Measurements from ENCODE around the gene SLC26A2.

DNA sequence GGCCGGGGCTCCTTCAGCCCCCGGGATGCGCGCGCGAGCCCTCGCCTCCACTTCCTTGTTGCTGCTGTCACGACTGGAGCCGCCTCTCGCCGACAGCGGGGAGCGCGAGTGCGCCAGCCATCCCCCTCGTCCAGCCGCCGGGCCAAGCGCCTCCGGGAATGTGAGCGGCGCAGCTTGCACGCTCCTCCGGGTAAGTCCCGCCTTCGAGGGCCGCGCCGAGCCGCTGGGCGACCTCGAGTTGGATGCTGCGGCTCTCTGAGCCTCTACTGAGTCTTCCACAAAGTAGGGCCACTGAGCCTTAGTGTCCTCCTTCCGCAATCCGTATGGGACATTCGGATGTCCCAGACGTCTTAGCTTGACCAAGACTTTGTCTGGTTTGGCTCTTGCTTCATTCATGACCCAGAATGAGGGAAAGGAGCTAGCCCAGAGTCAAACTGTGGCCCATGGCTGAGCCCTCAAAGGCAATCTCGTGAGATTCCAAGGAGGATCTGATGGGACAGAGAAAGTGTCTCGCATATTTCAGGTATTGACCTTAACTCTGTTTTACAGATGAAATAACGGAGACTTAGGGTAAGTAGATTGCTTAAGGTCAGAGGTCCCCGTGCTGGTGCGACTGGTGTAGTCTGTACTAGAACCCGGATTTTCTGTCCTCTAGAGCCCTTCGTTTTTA lies 40.6 kb downstream of the SLC26A2 start:
- TF ChIP-seq, protein P1, sequence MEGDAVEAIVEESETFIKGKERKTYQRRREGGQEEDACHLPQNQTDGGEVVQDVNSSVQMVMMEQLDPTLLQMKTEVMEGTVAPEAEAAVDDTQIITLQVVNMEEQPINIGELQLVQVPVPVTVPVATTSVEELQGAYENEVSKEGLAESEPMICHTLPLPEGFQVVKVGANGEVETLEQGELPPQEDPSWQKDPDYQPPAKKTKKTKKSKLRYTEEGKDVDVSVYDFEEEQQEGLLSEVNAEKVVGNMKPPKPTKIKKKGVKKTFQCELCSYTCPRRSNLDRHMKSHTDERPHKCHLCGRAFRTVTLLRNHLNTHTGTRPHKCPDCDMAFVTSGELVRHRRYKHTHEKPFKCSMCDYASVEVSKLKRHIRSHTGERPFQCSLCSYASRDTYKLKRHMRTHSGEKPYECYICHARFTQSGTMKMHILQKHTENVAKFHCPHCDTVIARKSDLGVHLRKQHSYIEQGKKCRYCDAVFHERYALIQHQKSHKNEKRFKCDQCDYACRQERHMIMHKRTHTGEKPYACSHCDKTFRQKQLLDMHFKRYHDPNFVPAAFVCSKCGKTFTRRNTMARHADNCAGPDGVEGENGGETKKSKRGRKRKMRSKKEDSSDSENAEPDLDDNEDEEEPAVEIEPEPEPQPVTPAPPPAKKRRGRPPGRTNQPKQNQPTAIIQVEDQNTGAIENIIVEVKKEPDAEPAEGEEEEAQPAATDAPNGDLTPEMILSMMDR (IDR thresholded peaks at IDR 0.05; ENCODE audit: low read depth, low read length, missing input control) = no peak
- TF ChIP-seq EGR1 (IDR thresholded peaks at IDR 0.05; ENCODE audit: low read depth in 2 of 2) (no peak), TAF1 (conservative IDR thresholded peaks at IDR 0.05) (no peak), JUND (IDR thresholded peaks at IDR 0.05) (no peak), SP1 (IDR thresholded peaks at IDR 0.05) (no peak), RAD21 (IDR thresholded peaks at IDR 0.05) (no peak)
- TF ChIP-seq, protein P2, sequence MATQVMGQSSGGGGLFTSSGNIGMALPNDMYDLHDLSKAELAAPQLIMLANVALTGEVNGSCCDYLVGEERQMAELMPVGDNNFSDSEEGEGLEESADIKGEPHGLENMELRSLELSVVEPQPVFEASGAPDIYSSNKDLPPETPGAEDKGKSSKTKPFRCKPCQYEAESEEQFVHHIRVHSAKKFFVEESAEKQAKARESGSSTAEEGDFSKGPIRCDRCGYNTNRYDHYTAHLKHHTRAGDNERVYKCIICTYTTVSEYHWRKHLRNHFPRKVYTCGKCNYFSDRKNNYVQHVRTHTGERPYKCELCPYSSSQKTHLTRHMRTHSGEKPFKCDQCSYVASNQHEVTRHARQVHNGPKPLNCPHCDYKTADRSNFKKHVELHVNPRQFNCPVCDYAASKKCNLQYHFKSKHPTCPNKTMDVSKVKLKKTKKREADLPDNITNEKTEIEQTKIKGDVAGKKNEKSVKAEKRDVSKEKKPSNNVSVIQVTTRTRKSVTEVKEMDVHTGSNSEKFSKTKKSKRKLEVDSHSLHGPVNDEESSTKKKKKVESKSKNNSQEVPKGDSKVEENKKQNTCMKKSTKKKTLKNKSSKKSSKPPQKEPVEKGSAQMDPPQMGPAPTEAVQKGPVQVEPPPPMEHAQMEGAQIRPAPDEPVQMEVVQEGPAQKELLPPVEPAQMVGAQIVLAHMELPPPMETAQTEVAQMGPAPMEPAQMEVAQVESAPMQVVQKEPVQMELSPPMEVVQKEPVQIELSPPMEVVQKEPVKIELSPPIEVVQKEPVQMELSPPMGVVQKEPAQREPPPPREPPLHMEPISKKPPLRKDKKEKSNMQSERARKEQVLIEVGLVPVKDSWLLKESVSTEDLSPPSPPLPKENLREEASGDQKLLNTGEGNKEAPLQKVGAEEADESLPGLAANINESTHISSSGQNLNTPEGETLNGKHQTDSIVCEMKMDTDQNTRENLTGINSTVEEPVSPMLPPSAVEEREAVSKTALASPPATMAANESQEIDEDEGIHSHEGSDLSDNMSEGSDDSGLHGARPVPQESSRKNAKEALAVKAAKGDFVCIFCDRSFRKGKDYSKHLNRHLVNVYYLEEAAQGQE (IDR thresholded peaks at IDR 0.05) = no peak
